ENCODE data around the gene RUFY1.

- TF ChIP-seq POLR2A (IDR thresholded peaks at IDR 0.05; ENCODE audit: low read depth, low read length), result no peak
- no peak for TF ChIP-seq POLR2AphosphoS5 (IDR thresholded peaks at IDR 0.05; ENCODE audit: low read depth, low read length)
- TF ChIP-seq SPI1 (IDR thresholded peaks at IDR 0.05; ENCODE audit: low read depth, low read length), result no peak
- TF ChIP-seq POU2F2 (IDR thresholded peaks at IDR 0.05; ENCODE audit: low read depth, low read length), result no peak
- no peak for TF ChIP-seq TAF1 (IDR thresholded peaks at IDR 0.05; ENCODE audit: low read depth, low read length)
- TF ChIP-seq PAX5 (IDR thresholded peaks at IDR 0.05; ENCODE audit: insufficient read depth, low read length, severe bottlenecking), result no peak
These were observed 3.5 kb downstream of the RUFY1 start for GRCh38 chr5:179553875-179554274.
